Transverse colon (tissue), 4 donors: ENCODE data around the gene ABCB11. TPM values are rescaled to one million over a fixed set of nuclear protein-coding genes. Genes with fewer than 3 reads are reported as not detected.

ENCODE experiments used
- DNase-seq: peaks from one replicate; pipeline ENCODE4 v3.0.0-alpha.2; 2019
- H3K27ac ChIP-seq, 4 donors: fragments of 200-600 bp; sonication (generic); 2 replicates each; pipeline ENCODE4 v1.5.1; 2016 to 2018; ENCODE audit warnings: inconsistent platforms in 4 of 4
- H3K27me3 ChIP-seq: fragments of 200-600 bp; sonication (generic); 2 replicates; pipeline ENCODE4 v1.5.1; 2017; ENCODE audit warnings: inconsistent platforms
- H3K36me3 ChIP-seq, 4 donors: fragments of 200-600 bp; sonication (generic); 2 replicates each; pipeline ENCODE4 v1.5.1; 2017 to 2019; ENCODE audit warnings: inconsistent platforms in 4 of 4
- H3K4me1 ChIP-seq, 4 donors: fragments of 200-600 bp; sonication (generic); 2 replicates each; pipeline ENCODE4 v1.5.1; 2017 to 2020; ENCODE audit warnings: inconsistent platforms in 4 of 4
- H3K4me3 ChIP-seq, 4 donors: fragments of 200-600 bp; sonication (generic); 1 replicate in 1 of 4; 2 replicates in 3 of 4; pipeline versions ENCODE4 v1.5.1 to v1.6.1; 2017 to 2019; ENCODE audit warnings: inconsistent platforms in 4 of 4
- H3K9me3 ChIP-seq, 2 donors: fragments of 200-600 bp; sonication (generic); 2 replicates each; pipeline ENCODE4 v1.5.1; 2017 to 2019; ENCODE audit warnings: inconsistent platforms in 2 of 2
- CTCF ChIP-seq, 5 experiments: fragments of 200-600 bp in 3 of 5; fragments of 450-650 bp in 2 of 5; sonication (generic) in 3 of 5; IDR thresholded peaks; 1 replicate in 2 of 5; 2 replicates in 3 of 5; pipeline ENCODE4 v1.5.1; 2016 to 2017; ENCODE audit warnings: antibody characterized with exemption in 5 of 5, inconsistent platforms in 3 of 5, mild to moderate bottlenecking in 2 of 5, moderate library complexity in 1 of 5
- EP300 ChIP-seq: sonication (generic); formaldehyde crosslinking; IDR thresholded peaks from one replicate; pipeline ENCODE4 v1.6.1; 2017; ENCODE audit warnings: antibody characterized with exemption, low read depth
- POLR2A ChIP-seq: fragments of 450-650 bp; IDR thresholded peaks from one replicate; pipeline ENCODE4 v1.6.1; 2016; ENCODE audit warnings: antibody characterized with exemption, mild to moderate bottlenecking, moderate library complexity
- POLR2AphosphoS5 ChIP-seq, 3 donors: sonication (generic); formaldehyde crosslinking; IDR thresholded peaks; one replicate each; pipeline ENCODE4 v1.6.1; 2016; ENCODE audit warnings: antibody characterized with exemption in 3 of 3
- WGBS, 2 donors: methylation state at CpG; one replicate each; pipeline ENCODE4 v1.1.5; 2018; ENCODE audit warnings: low coverage in 1 of 2; 5-methylcytosine and 5-hydroxymethylcytosine counted together
- in situ Hi-C, 4 donors: fragments of 200-750 bp; cut with MboI; loops; one replicate each; pipeline versions ENCODE4 v1.15.0 to v1.15.1; 2017; ENCODE audit warnings: low sequenced_read_pairs in 3 of 4, low pct_ligation_motif_present in 1 of 4, low pct_unique_long_range_greater_than_20kb in 1 of 4
- intact Hi-C: fragments of 100-400 bp; cut with DNase I; formaldehyde crosslinking; loops from one replicate; pipeline ENCODE4 v1.15.1; 2023; ENCODE audit warnings: low total_unique reads
- total RNA-seq, 4 donors: library from RNA; depleted of rRNA; stranded (reverse); fragments of >200 nt; gene quantifications; one replicate each; pipeline ENCODE4 v1.1.0, GENCODE V29; 2016

ABCB11 gene
- total RNA-seq, 4 donors from 2014 or later = 4.8 to 41.8 (median 14.8) TPM

GRCh38 chr2:168954256-168954655, 76.9 kb downstream of the ABCB11 start:
- TF ChIP-seq POLR2A (no peak), CTCF (IDR thresholded peaks at IDR 0.05) (no peak), EP300 (no peak), POLR2AphosphoS5 (IDR thresholded peaks at IDR 0.05) (no peak)
- Histone ChIP-seq H3K4me3 (no peak overlapping the region), H3K36me3 (no peaks in the 10 kb centered on the region), H3K4me1 (no peaks in the 10 kb centered on the region), H3K27ac (no peak overlapping the region), H3K27me3 (no peaks in the 10 kb centered on the region), H3K9me3 (peaks cover 0 to 11% of the 10 kb centered on the region in 2 donors)
- intact Hi-C loops (no loop called here), in situ Hi-C loops (loop anchor here in 2 of 4 donors (10.0 to 25.0 kb wide), 2 partner anchors 181 to 508 kb away; no protein-coding TSS in a partner anchor)
- no peak for DNase-seq

GRCh38 chr2:168952424-168952823, 78.7 kb downstream of the ABCB11 start:
- WGBS, 2 donors = 90 to 100% methylated on average over 1 of the region's 1 CpG
- H3K4me1 ChIP-seq = no peaks in the 10 kb centered on the region
- TF ChIP-seq POLR2AphosphoS5 (IDR thresholded peaks at IDR 0.05) (no peak), POLR2A (no peak), EP300 (no peak), CTCF (IDR thresholded peaks at IDR 0.05) (no peak)
- no peaks in the 10 kb centered on the region for H3K36me3 ChIP-seq
- no peak overlapping the region for H3K4me3 ChIP-seq
- no peak for DNase-seq
- in situ Hi-C loops (loop anchor here in 2 of 4 donors (10.0 to 25.0 kb wide), 2 partner anchors 182 to 510 kb away; no protein-coding TSS in a partner anchor), intact Hi-C loops (no loop called here)
- H3K27ac ChIP-seq = no peak overlapping the region
- H3K27me3 ChIP-seq = no peaks in the 10 kb centered on the region
- peaks cover 0 to 11% of the 10 kb centered on the region in 2 donors for H3K9me3 ChIP-seq

GRCh38 chr2:168951871-168952270, 79.3 kb downstream of the ABCB11 start:
- H3K4me1 ChIP-seq = no peaks in the 10 kb centered on the region
- WGBS, 2 donors = 88 to 93% methylated on average over 1 of the region's 1 CpG
- TF ChIP-seq CTCF (IDR thresholded peaks at IDR 0.05) (no peak), POLR2A (no peak), POLR2AphosphoS5 (IDR thresholded peaks at IDR 0.05) (no peak), EP300 (no peak)
- in situ Hi-C loops (loop anchor here in 2 of 4 donors (10.0 to 25.0 kb wide), 2 partner anchors 183 to 510 kb away; no protein-coding TSS in a partner anchor), intact Hi-C loops (no loop called here)
- H3K9me3 ChIP-seq = peaks cover 0 to 11% of the 10 kb centered on the region in 2 donors
- H3K4me3 ChIP-seq = no peak overlapping the region
- no peak overlapping the region for H3K27ac ChIP-seq
- no peak for DNase-seq
- H3K27me3 ChIP-seq = no peaks in the 10 kb centered on the region
- no peaks in the 10 kb centered on the region for H3K36me3 ChIP-seq

- WGBS, 2 donors = 97 to 100% methylated on average over 1 of the region's 1 CpG
- DNase-seq = no peak
- no peak for TF ChIP-seq POLR2A
- no peak for TF ChIP-seq EP300
- TF ChIP-seq POLR2AphosphoS5 (IDR thresholded peaks at IDR 0.05) = no peak
- no peak for TF ChIP-seq CTCF (IDR thresholded peaks at IDR 0.05)
- Histone ChIP-seq H3K36me3 (no peaks in the 10 kb centered on the region), H3K9me3 (peaks cover 0 to 11% of the 10 kb centered on the region in 2 donors), H3K27me3 (no peaks in the 10 kb centered on the region), H3K4me3 (no peak overlapping the region), H3K27ac (no peak overlapping the region), H3K4me1 (no peaks in the 10 kb centered on the region)
- intact Hi-C loops (no loop called here), in situ Hi-C loops (no loop called here)
These were observed 81.8 kb downstream of the ABCB11 start for GRCh38 chr2:168949324-168949723.
